K562 (cell line): ENCODE measurements around the gene FAM20C.

Experiments
- CTCF ChIP-seq, 3 experiments: IDR thresholded peaks in 2 of 3; conservative IDR thresholded peaks in 1 of 3; 2 replicates each; pipeline ENCODE4 v1.5.1; 2011 to 2012; ENCODE audit warnings: low read length in 3 of 3, mild to moderate bottlenecking in 3 of 3, control low read depth in 2 of 3, improper control_type of control experiment in 1 of 3, inconsistent platforms in 1 of 3, low read depth in 1 of 3, mixed read lengths in 1 of 3, moderate library complexity in 1 of 3; ENCODE audit not compliant: insufficient read depth in 2 of 3
- EGR1 ChIP-seq: fragments of 450-650 bp; conservative IDR thresholded peaks from 2 replicates; pipeline ENCODE4 v1.6.1; 2017; ENCODE audit warnings: mild to moderate bottlenecking
- MAX ChIP-seq: sonication (generic); formaldehyde crosslinking; IDR thresholded peaks from 2 replicates; pipeline ENCODE4 v1.9.0; 2022; ENCODE audit warnings: mild to moderate bottlenecking, missing genetic modification reagents
- MYC ChIP-seq, 2 experiments: fragments of 250-450 bp in 1 of 2; sonication (Bioruptor Pico) in 1 of 2; IDR thresholded peaks; 2 replicates each; pipeline versions ENCODE4 v1.5.1 to v1.6.1; 2012 to 2021; ENCODE audit warnings: low read depth in 2 of 2, borderline replicate concordance in 1 of 2, improper control_type of control experiment in 1 of 2, low read length in 1 of 2, mild to moderate bottlenecking in 1 of 2, moderate library complexity in 1 of 2
- SIX5 ChIP-seq, 2 experiments: IDR thresholded peaks; 2 replicates each; pipeline ENCODE4 v1.6.1; 2011; ENCODE audit warnings: low read length in 2 of 2, borderline replicate concordance in 1 of 2, low read depth in 1 of 2, mild to moderate bottlenecking in 1 of 2, moderate library complexity in 1 of 2; ENCODE audit not compliant: insufficient read depth in 1 of 2
- USF2 ChIP-seq: sonication (generic); formaldehyde crosslinking; IDR thresholded peaks from 2 replicates; pipeline ENCODE4 v1.5.0; 2020; ENCODE audit warnings: missing genetic modification reagents

GRCh38 chr7:303884-304573 is 111.7 kb downstream of the FAM20C start:
- TF ChIP-seq MAX (CRISPR knock-in tag) = no peak
- no peak for TF ChIP-seq SIX5 (IDR thresholded peaks at IDR 0.05; ENCODE audit: borderline replicate concordance in 1 of 2, insufficient read depth in 1 of 2, low read depth in 1 of 2, low read length in 2 of 2)
- no peak for TF ChIP-seq USF2 (CRISPR knock-in tag)
- no peak for TF ChIP-seq EGR1
- TF ChIP-seq MYC (IDR thresholded peaks at IDR 0.05; ENCODE audit: low read depth, low read length) = no peak
- TF ChIP-seq MYC (CRISPR knock-in tag; IDR thresholded peaks at IDR 0.05; ENCODE audit: borderline replicate concordance, low read depth) = no peak
- no peak for TF ChIP-seq CTCF (IDR thresholded peaks at IDR 0.05 in 2 of 3, conservative IDR thresholded peaks at IDR 0.05 in 1 of 3; ENCODE audit: insufficient read depth in 2 of 3, low read depth in 1 of 3, low read length in 3 of 3)
